Measurements from ENCODE around the gene CDH8. TPM values are rescaled to one million over a fixed set of nuclear protein-coding genes. Genes with fewer than 3 reads are reported as not detected.

CDH8 gene, protein sequence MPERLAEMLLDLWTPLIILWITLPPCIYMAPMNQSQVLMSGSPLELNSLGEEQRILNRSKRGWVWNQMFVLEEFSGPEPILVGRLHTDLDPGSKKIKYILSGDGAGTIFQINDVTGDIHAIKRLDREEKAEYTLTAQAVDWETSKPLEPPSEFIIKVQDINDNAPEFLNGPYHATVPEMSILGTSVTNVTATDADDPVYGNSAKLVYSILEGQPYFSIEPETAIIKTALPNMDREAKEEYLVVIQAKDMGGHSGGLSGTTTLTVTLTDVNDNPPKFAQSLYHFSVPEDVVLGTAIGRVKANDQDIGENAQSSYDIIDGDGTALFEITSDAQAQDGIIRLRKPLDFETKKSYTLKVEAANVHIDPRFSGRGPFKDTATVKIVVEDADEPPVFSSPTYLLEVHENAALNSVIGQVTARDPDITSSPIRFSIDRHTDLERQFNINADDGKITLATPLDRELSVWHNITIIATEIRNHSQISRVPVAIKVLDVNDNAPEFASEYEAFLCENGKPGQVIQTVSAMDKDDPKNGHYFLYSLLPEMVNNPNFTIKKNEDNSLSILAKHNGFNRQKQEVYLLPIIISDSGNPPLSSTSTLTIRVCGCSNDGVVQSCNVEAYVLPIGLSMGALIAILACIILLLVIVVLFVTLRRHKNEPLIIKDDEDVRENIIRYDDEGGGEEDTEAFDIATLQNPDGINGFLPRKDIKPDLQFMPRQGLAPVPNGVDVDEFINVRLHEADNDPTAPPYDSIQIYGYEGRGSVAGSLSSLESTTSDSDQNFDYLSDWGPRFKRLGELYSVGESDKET
- 5.6 TPM for total RNA-seq

- no peak for DNase-seq
Measured at GRCh38 chr16:62036101-62036801, at the start of gene CDH8. Gene CDH8, minus strand, starts transcription at chr16:62036438. Its CDS starts 15,035 bp downstream, at chr16:62021403.

- DNase-seq, result no peak
Measured at GRCh38 chr16:62079236-62079635, 43.0 kb upstream of the CDH8 start.

DNA sequence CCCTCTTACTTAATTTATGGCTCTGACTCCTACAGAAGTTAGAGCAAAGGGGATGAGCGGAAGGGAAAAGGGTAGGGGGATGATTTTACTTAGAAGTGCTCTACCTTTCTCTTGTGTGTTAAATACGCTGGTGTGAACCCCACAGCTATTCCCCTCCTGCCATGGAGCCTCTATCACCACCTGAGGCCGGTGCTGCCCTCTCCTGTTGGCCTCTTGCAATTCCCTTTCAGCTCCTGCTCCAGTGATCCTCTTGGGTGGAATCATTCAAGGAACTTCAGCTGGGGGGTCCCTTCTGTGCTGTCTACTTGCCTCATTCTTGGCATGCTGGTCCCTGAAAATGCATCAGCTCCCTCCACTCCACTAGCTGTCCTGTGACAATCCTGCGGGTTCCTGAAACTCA, 41.8 kb upstream of the CDH8 start:
- no peak for DNase-seq

DNA sequence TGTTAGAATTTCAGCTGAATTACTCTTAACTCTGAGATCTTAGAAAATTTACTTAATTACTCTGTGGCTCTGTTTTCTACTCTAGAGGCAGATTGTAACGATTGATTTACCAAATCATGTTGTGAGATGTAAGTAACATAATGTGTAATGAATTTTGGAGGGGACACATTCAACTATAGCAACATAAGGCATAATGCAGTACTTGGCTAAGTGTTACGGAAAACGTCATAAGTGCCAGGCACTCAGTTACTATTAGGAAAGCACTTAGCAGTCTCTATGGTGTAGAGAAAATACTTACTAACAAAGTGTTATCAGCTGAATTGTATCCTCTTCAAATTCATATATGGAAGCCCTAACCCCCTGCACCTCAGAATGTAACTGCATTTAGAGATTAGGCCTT, 40.6 kb upstream of the CDH8 start:
- no peak for DNase-seq

- DNase-seq, result no peak
Measured at GRCh38 chr16:62068747-62069146, 32.5 kb upstream of the CDH8 start.

DNA sequence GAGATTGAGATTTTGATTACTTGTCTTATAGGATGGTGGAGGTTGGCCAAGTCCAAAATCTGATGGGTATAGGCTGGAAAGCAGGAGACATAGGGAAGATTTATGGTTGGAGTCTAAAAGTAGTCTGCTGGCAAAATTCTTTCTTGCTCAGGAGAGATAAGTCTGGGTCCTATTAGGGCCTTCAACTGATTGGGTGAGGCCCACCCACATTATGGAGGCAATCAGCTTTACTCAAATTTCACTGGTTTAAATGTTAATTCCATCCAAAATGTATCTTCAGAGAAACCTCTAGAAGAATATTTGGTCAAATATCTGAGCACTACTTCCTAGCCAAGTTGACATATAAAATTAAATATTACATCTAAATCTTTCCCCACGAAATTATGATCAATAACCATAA, 31.7 kb upstream of the CDH8 start:
- no peak for DNase-seq

DNA sequence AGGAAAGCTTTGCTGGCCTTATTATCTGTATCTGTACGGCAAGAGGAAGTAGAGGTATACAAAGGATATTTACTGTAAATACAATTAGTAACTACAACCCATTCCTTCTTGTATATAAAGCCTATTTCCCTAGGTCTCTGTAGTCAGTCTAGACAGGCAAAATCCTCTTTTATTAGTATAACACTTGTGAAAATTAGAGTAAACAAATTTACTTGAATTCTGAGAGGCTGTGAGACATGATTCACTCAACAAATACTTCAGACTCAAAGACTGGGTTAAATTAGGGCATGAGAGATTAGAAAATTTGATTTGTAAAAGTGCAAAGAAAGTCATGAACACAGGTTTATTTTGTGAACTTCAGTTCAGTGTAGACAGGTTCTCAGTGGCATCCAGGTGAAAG, 30.9 kb upstream of the CDH8 start:
- no peak for DNase-seq

DNA sequence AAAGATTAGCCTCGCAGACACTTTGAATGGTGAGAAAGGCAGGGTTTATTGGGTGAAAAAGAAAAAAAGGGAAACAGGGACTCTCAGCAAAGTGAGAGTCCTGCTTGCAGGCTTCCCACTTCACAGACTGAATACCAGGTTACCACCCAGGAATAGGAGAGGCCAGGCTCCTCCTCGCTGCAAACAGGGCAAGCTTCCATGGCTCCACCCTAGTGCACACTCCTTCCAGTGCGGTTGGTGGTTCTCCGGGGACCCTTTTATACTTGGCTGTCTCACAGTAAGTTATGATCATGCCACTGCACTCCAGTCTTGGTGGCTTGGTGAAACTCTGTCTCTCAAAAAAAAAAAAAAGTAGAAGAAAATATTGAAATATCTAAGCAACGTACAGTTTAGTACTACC, 30.5 kb upstream of the CDH8 start:
- no peak for DNase-seq

GRCh38 chr16:62064173-62064572, 27.9 kb upstream of the CDH8 start:
- no peak for DNase-seq

DNA sequence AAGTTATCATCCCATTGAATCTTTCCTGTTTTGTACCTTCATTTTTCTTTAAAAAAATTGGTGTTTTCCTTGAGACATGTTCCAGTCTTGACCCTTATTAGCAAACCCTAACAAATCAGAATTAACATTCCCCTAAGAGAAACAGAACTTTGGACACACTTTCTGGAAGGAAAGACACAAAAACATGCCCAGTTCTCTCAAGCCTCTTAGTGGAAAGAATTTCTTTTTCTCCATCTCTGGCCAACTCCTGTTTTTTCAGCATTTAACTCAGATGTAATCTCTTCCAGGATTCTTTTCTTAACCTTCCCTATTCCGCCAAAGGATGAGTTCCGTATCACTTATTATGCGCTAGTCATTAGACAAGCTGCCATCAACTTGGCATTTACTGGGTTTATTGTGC, 23.9 kb upstream of the CDH8 start:
- peak; percentile 48 for DNase-seq

GRCh38 chr16:62059527-62059926, 23.3 kb upstream of the CDH8 start:
- DNase-seq, result no peak

DNA sequence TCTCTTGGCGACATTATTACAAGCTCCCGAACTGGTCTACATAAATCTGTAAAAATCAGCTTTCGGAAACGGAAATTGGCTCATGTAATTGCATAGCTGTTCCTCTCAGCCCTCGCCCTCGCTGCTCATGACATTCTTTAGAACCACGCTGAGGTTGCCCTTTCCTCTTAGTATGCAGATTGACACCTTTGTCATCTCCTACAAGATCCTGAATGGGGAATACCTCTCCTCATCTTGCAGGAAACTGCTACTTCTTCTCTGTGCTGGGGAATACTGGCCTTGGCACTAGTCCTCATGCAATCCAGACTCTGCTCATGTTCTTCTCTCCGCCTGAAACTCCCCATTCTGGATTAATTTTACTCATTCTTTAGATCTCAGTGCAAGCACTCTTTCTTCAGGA, 22.2 kb upstream of the CDH8 start:
- DNase-seq, result no peak

- no peak for DNase-seq
Measured at GRCh38 chr16:62051942-62052341, 15.7 kb upstream of the CDH8 start.

GRCh38 chr16:62050793-62051192, 14.6 kb upstream of the CDH8 start:
- DNase-seq, result no peak

- DNase-seq, result no peak
Measured at GRCh38 chr16:62046801-62047200, 10.6 kb upstream of the CDH8 start.

GRCh38 chr16:62041401-62041800, 5.2 kb upstream of the CDH8 start:
- no peak for DNase-seq

- DNase-seq, result no peak
Measured at GRCh38 chr16:62038646-62039045, 2.4 kb upstream of the CDH8 start.

DNA sequence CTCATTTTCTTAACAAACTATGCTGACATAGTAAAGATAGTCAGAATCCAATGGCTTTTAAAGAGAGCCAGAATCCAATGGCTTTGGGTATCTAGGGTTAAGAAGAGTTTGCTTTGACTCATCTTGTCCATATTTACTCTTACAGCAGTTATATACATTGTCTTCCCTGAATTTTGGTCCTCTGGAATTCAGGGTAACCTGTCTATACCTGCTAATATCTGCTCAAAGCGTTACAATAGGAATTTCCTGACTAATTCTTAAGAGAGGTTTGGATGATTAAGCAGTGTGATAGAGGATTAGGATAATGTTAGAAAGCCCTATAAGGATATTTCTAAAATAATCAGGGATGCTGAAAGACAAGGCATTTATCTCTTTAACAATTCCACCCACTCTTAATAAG, 2.0 kb upstream of the CDH8 start:
- no peak for DNase-seq

- DNase-seq, result no peak
Measured at GRCh38 chr16:62036802-62037135, 531 bp upstream of the CDH8 start.

DNA sequence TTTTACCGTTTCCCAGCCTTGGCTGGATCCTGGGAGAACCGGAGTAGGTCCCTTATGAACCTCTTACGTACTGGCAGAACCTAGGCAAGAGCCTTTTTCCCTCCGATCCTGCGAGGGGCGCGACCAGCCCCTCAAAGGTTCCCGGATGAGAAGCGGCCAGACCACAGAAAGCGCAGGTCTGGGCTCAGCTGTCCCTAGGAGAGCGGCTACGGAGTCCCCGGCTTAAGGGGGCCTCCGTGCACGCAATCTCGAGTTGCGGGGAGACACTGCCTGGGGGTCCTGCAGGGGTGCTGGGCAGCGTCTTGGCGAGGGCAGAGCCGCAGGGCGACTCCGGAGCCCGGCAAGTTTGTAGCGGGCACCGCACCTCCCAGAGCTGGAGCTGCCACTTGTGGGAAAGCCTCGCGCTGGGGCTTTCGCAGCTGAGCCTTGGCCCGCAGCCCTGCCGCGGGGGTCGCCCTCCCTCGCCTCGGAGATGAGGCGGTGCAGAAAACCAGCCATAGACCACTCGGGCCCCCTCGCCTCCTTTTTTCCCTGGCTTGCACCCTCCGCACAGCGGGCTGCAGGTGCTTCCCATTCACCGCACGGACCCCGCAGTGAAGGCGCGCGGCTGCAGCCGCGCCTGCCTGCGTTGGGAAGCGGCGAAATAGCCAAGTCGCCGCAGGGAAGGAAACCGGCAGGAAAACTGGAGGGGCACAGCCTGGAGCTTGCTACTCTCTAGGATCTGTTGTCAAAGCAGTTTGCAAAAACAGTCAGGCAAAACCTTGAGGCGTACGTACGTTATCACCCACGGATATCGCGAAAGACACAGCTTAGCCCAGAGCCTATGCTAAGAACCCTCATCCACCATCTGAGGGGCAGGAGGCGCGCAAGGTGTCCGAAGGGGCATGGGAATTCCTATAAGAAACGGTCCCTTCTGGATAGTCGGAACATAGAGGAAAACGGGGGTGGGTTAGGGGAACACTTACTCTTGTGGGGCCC, 834 bp downstream of the CDH8 start:
- peak; percentile 9 for DNase-seq

GRCh38 chr16:62034231-62035114, 1.8 kb downstream of the CDH8 start:
- DNase-seq, result peak; percentile 17

Data from skin of body (tissue), 2 donors.